GM23338 (cell line): ENCODE data around the gene SNAI1. TPM values are rescaled to one million over a fixed set of nuclear protein-coding genes. Genes with fewer than 3 reads are reported as not detected.

Experiments used
- ATAC-seq: fragments of 200-7000 bp; cut with Tn5 transposase; 3 replicates; pipeline ENCODE4 v1.9.1; 2020
- DNase-seq: peaks from one replicate; pipeline ENCODE4 v3.0.0-alpha.2; 2015; ENCODE audit warnings: low spot score
- H2AFZ ChIP-seq: fragments of 200-600 bp; sonication (generic); 2 replicates; pipeline ENCODE4 v1.8.0; 2016; ENCODE audit warnings: antibody characterized with exemption, mild to moderate bottlenecking, moderate library complexity
- H3F3A ChIP-seq: fragments of 200-600 bp; sonication (generic); replicated peaks from 2 replicates; pipeline ENCODE4 v1.8.0; 2017; ENCODE audit warnings: antibody characterized with exemption, mixed run types, low read depth
- H3K27ac ChIP-seq: fragments of 200-600 bp; sonication (generic); 2 replicates; pipeline ENCODE4 v1.6.1; 2016; ENCODE audit warnings: low read depth
- H3K27me3 ChIP-seq: fragments of 200-600 bp; sonication (generic); 2 replicates; pipeline ENCODE4 v1.8.0; 2016; ENCODE audit warnings: mild to moderate bottlenecking, mixed run types, moderate library complexity; ENCODE audit not compliant: insufficient read depth
- H3K36me3 ChIP-seq: fragments of 200-600 bp; sonication (generic); 2 replicates; pipeline ENCODE4 v1.8.0; 2016; ENCODE audit warnings: mild to moderate bottlenecking; ENCODE audit not compliant: insufficient read depth
- H3K4me1 ChIP-seq: fragments of 200-600 bp; sonication (generic); 2 replicates; pipeline ENCODE4 v1.8.0; 2016; ENCODE audit warnings: mild to moderate bottlenecking, moderate library complexity; ENCODE audit not compliant: insufficient read depth
- H3K4me2 ChIP-seq: fragments of 200-600 bp; sonication (generic); 2 replicates; pipeline ENCODE4 v1.7.1; 2017; ENCODE audit warnings: mixed run types
- H3K4me3 ChIP-seq: fragments of 200-600 bp; sonication (generic); 2 replicates; pipeline ENCODE4 v1.6.1; 2016; ENCODE audit warnings: mixed run types
- H3K79me2 ChIP-seq: fragments of 200-600 bp; sonication (generic); replicated peaks from 2 replicates; pipeline ENCODE4 v1.8.0; 2017; ENCODE audit warnings: mild to moderate bottlenecking; ENCODE audit not compliant: insufficient read depth
- H3K9me2 ChIP-seq: fragments of 200-600 bp; sonication (generic); 2 replicates; pipeline ENCODE4 v1.8.0; 2017; ENCODE audit not compliant: insufficient read depth
- H4K20me1 ChIP-seq: fragments of 200-600 bp; sonication (generic); replicated peaks from 2 replicates; pipeline ENCODE4 v1.8.0; 2017; ENCODE audit warnings: mild to moderate bottlenecking; ENCODE audit not compliant: insufficient read depth
- H3K27ac Mint-ChIP-seq: 2 replicates; pipeline ENCODE4 v1.8.0; 2020; ENCODE audit warnings: inconsistent platforms, mild to moderate bottlenecking, moderate library complexity, mixed read lengths
- H3K27me3 Mint-ChIP-seq: 3 replicates; pipeline ENCODE4 v1.8.0; 2022; ENCODE audit warnings: low read depth, mild to moderate bottlenecking, moderate library complexity, mixed read lengths, inconsistent platforms; ENCODE audit not compliant: insufficient read depth, poor library complexity
- H3K36me3 Mint-ChIP-seq: 3 replicates; pipeline ENCODE4 v1.8.0; 2021; ENCODE audit warnings: low read depth, mild to moderate bottlenecking, inconsistent platforms, moderate library complexity, mixed read lengths
- H3K4me1 Mint-ChIP-seq: 3 replicates; pipeline ENCODE4 v1.8.0; 2020; ENCODE audit warnings: mild to moderate bottlenecking, inconsistent platforms, mixed read lengths
- H3K4me3 Mint-ChIP-seq: 3 replicates; pipeline ENCODE4 v1.8.0; 2021; ENCODE audit warnings: moderate library complexity, mild to moderate bottlenecking, inconsistent platforms, mixed read lengths
- H3K9me3 Mint-ChIP-seq: 3 replicates; pipeline ENCODE4 v1.8.0; 2020; ENCODE audit warnings: moderate library complexity, mild to moderate bottlenecking, inconsistent platforms, mixed read lengths
- CREB1 ChIP-seq: fragments of 250-450 bp; sonication (Bioruptor Pico); IDR thresholded peaks from 2 replicates; pipeline ENCODE4 v1.5.0; 2020; ENCODE audit warnings: low read depth, mild to moderate bottlenecking, moderate library complexity
- EZH2 ChIP-seq: fragments of 200-600 bp; sonication (generic); IDR thresholded peaks from one replicate; pipeline ENCODE4 v1.8.0; 2017; ENCODE audit warnings: antibody characterized with exemption, mild to moderate bottlenecking, low read depth; ENCODE audit not compliant: unreplicated experiment
- EZH2phosphoT487 ChIP-seq: fragments of 200-600 bp; sonication (generic); IDR thresholded peaks from one replicate; pipeline ENCODE4 v1.8.1; 2018; ENCODE audit warnings: antibody characterized with exemption; ENCODE audit not compliant: unreplicated experiment
- JUNB ChIP-seq: IDR thresholded peaks from one replicate; pipeline ENCODE4 v1.6.1; 2016; ENCODE audit warnings: antibody characterized with exemption; ENCODE audit not compliant: unreplicated experiment
- NANOG ChIP-seq: IDR thresholded peaks from 2 replicates; pipeline ENCODE4 v1.6.1; 2016; ENCODE audit warnings: antibody characterized with exemption, borderline replicate concordance
- POLR2AphosphoS5 ChIP-seq: IDR thresholded peaks from 2 replicates; pipeline ENCODE4 v1.6.1; 2016; ENCODE audit warnings: antibody characterized with exemption, low read depth
- STAT1 ChIP-seq: IDR thresholded peaks from one replicate; pipeline ENCODE4 v1.6.1; 2016; ENCODE audit warnings: antibody characterized with exemption; ENCODE audit not compliant: unreplicated experiment
- ZNF114 ChIP-seq: fragments of 250-450 bp; sonication (Bioruptor Pico); IDR thresholded peaks from 2 replicates; pipeline ENCODE4 v1.5.0; 2020; ENCODE audit warnings: mild to moderate bottlenecking, moderate library complexity
- ZNF331 ChIP-seq: fragments of 250-450 bp; sonication (Bioruptor Pico); IDR thresholded peaks from 2 replicates; pipeline ENCODE4 v1.5.0; 2020; ENCODE audit warnings: low read depth, mild to moderate bottlenecking, moderate library complexity
- polyA plus RNA-seq: library from polyadenylated mRNA; unstranded; fragments of >200 nt; fragmentation: Nextera tagmentation; extraction: Ambion mirVana; gene quantifications from 2 replicates; pipeline ENCODE4 v1.2.1, GENCODE V29; 2016
- total RNA-seq: library from RNA; depleted of rRNA; stranded (reverse); fragments of >200 nt; shearing (Covaris generic); gene quantifications from 2 replicates; pipeline ENCODE4 v1.2.3, GENCODE V29; 2014
- TF ChIP-seq, protein P1 (sequence below): fragments of 250-450 bp; sonication (Bioruptor Pico); IDR thresholded peaks from 2 replicates; pipeline ENCODE4 v1.5.0; 2020; ENCODE audit warnings: mild to moderate bottlenecking, moderate library complexity
- TF ChIP-seq, protein P2 (sequence below): IDR thresholded peaks from one replicate; pipeline ENCODE4 v1.6.1; 2018; ENCODE audit warnings: antibody characterized with exemption; ENCODE audit not compliant: unreplicated experiment
- TF ChIP-seq, protein P3 (sequence below), 2 experiments: fragments of 200-600 bp in 1 of 2; sonication (generic) in 1 of 2; conservative IDR thresholded peaks; 2 replicates each; pipeline versions ENCODE4 v1.5.1 to v1.6.1; 2016 to 2017; ENCODE audit warnings: antibody characterized with exemption in 2 of 2, low read depth in 2 of 2, mild to moderate bottlenecking in 2 of 2, moderate library complexity in 1 of 2
- TF ChIP-seq, protein P4 (sequence below): IDR thresholded peaks from 2 replicates; pipeline ENCODE4 v1.6.1; 2016; ENCODE audit warnings: antibody characterized with exemption

SNAI1 gene
- total and polyA plus RNA-seq, 2 experiments from 2014 or later: 4.2 to 8.4 TPM

DNA sequence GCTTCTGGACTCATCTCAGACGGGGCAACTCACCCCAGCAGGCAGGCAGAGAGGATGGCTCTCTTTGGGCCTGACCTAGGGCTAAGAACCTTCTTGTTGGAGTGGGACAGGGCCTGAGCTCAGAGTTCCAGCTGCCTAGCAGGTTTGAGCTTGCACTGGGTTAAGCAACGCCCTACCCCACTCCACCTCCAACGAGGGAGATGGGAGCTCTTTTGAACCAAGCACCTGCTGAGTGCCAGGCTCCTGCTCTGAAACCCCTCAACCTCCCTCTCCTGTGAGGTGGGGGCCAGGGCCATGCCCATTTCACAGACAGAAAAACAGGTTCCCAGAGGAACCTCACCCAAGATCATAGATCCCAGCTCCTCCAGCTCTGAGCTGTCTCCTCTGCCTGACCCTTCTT lies 54.3 kb downstream of the SNAI1 start (continued):
- TF ChIP-seq ZNF114 (CRISPR knock-in tag): no peak

DNA sequence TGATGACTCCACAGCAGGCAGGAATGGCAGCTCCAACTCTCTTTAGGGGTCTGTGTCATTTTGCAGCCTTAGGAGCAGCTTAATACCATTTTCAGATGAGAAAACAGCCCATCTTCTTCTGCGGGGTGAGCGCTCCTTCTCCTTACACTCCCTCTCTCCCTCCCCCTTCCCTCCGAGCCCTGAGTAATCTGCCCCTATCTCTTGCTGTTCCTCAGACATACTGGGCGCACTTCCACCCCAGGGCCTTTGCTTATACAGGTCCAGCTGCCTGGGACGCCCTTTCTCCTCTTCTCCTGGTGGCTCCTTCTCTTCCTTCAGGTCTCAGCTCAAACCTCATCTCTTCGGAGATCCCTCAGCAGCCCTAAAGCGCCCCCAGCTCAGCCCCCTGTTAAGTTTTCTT lies 54.8 kb downstream of the SNAI1 start:
- H3K27me3 Mint-ChIP-seq: peaks cover 5% of the 10 kb centered on the region
- H3K79me2 ChIP-seq: no peaks in the 10 kb centered on the region

More for the DNA sequence above, 54.8 kb downstream of the SNAI1 start:
- H3K36me3 ChIP-seq: no peaks in the 10 kb centered on the region
- Mint-ChIP-seq H3K4me3 (no peak overlapping the region), H3K36me3 (no peaks in the 10 kb centered on the region), H3K9me3 (no peaks in the 10 kb centered on the region), H3K27ac (no peak overlapping the region), H3K4me1 (peaks cover 11% of the 10 kb centered on the region)
- H3K4me2 ChIP-seq: no peak overlapping the region
- no peak overlapping the region for H3K4me3 ChIP-seq
- H4K20me1 ChIP-seq: no peaks in the 10 kb centered on the region
- no peaks in the 10 kb centered on the region for H3F3A ChIP-seq
- no peaks in the 10 kb centered on the region for H3K27me3 ChIP-seq
- no peaks in the 10 kb centered on the region for H3K9me2 ChIP-seq
- H3K27ac ChIP-seq: no peak overlapping the region
- no peak for ATAC-seq
- TF ChIP-seq JUNB: no peak
- TF ChIP-seq, protein P1, sequence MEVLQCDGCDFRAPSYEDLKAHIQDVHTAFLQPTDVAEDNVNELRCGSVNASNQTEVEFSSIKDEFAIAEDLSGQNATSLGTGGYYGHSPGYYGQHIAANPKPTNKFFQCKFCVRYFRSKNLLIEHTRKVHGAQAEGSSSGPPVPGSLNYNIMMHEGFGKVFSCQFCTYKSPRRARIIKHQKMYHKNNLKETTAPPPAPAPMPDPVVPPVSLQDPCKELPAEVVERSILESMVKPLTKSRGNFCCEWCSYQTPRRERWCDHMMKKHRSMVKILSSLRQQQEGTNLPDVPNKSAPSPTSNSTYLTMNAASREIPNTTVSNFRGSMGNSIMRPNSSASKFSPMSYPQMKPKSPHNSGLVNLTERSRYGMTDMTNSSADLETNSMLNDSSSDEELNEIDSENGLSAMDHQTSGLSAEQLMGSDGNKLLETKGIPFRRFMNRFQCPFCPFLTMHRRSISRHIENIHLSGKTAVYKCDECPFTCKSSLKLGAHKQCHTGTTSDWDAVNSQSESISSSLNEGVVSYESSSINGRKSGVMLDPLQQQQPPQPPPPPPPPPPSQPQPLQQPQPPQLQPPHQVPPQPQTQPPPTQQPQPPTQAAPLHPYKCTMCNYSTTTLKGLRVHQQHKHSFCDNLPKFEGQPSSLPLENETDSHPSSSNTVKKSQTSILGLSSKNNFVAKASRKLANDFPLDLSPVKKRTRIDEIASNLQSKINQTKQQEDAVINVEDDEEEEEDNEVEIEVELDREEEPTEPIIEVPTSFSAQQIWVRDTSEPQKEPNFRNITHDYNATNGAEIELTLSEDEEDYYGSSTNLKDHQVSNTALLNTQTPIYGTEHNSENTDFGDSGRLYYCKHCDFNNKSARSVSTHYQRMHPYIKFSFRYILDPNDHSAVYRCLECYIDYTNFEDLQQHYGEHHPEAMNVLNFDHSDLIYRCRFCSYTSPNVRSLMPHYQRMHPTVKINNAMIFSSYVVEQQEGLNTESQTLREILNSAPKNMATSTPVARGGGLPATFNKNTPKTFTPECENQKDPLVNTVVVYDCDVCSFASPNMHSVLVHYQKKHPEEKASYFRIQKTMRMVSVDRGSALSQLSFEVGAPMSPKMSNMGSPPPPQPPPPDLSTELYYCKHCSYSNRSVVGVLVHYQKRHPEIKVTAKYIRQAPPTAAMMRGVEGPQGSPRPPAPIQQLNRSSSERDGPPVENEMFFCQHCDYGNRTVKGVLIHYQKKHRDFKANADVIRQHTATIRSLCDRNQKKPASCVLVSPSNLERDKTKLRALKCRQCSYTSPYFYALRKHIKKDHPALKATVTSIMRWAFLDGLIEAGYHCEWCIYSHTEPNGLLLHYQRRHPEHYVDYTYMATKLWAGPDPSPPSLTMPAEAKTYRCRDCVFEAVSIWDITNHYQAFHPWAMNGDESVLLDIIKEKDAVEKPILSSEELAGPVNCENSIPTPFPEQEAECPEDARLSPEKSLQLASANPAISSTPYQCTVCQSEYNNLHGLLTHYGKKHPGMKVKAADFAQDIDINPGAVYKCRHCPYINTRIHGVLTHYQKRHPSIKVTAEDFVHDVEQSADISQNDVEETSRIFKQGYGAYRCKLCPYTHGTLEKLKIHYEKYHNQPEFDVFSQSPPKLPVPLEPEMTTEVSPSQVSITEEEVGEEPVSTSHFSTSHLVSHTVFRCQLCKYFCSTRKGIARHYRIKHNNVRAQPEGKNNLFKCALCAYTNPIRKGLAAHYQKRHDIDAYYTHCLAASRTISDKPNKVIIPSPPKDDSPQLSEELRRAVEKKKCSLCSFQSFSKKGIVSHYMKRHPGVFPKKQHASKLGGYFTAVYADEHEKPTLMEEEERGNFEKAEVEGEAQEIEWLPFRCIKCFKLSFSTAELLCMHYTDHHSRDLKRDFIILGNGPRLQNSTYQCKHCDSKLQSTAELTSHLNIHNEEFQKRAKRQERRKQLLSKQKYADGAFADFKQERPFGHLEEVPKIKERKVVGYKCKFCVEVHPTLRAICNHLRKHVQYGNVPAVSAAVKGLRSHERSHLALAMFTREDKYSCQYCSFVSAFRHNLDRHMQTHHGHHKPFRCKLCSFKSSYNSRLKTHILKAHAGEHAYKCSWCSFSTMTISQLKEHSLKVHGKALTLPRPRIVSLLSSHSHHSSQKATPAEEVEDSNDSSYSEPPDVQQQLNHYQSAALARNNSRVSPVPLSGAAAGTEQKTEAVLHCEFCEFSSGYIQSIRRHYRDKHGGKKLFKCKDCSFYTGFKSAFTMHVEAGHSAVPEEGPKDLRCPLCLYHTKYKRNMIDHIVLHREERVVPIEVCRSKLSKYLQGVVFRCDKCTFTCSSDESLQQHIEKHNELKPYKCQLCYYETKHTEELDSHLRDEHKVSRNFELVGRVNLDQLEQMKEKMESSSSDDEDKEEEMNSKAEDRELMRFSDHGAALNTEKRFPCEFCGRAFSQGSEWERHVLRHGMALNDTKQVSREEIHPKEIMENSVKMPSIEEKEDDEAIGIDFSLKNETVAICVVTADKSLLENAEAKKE (CRISPR knock-in tag): no peak
- no peak for TF ChIP-seq POLR2AphosphoS5
- TF ChIP-seq, protein P2, sequence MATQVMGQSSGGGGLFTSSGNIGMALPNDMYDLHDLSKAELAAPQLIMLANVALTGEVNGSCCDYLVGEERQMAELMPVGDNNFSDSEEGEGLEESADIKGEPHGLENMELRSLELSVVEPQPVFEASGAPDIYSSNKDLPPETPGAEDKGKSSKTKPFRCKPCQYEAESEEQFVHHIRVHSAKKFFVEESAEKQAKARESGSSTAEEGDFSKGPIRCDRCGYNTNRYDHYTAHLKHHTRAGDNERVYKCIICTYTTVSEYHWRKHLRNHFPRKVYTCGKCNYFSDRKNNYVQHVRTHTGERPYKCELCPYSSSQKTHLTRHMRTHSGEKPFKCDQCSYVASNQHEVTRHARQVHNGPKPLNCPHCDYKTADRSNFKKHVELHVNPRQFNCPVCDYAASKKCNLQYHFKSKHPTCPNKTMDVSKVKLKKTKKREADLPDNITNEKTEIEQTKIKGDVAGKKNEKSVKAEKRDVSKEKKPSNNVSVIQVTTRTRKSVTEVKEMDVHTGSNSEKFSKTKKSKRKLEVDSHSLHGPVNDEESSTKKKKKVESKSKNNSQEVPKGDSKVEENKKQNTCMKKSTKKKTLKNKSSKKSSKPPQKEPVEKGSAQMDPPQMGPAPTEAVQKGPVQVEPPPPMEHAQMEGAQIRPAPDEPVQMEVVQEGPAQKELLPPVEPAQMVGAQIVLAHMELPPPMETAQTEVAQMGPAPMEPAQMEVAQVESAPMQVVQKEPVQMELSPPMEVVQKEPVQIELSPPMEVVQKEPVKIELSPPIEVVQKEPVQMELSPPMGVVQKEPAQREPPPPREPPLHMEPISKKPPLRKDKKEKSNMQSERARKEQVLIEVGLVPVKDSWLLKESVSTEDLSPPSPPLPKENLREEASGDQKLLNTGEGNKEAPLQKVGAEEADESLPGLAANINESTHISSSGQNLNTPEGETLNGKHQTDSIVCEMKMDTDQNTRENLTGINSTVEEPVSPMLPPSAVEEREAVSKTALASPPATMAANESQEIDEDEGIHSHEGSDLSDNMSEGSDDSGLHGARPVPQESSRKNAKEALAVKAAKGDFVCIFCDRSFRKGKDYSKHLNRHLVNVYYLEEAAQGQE: no peak
- TF ChIP-seq ZNF331 (CRISPR knock-in tag): no peak
- no peak for TF ChIP-seq ZNF114 (CRISPR knock-in tag)
- TF ChIP-seq, protein P3, sequence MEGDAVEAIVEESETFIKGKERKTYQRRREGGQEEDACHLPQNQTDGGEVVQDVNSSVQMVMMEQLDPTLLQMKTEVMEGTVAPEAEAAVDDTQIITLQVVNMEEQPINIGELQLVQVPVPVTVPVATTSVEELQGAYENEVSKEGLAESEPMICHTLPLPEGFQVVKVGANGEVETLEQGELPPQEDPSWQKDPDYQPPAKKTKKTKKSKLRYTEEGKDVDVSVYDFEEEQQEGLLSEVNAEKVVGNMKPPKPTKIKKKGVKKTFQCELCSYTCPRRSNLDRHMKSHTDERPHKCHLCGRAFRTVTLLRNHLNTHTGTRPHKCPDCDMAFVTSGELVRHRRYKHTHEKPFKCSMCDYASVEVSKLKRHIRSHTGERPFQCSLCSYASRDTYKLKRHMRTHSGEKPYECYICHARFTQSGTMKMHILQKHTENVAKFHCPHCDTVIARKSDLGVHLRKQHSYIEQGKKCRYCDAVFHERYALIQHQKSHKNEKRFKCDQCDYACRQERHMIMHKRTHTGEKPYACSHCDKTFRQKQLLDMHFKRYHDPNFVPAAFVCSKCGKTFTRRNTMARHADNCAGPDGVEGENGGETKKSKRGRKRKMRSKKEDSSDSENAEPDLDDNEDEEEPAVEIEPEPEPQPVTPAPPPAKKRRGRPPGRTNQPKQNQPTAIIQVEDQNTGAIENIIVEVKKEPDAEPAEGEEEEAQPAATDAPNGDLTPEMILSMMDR (conservative IDR thresholded peaks at IDR 0.05; ENCODE audit: low read depth in 2 of 2): no peak
- no peak for TF ChIP-seq EZH2
- no peak for TF ChIP-seq STAT1
- TF ChIP-seq EZH2phosphoT487: no peak
- no peak for TF ChIP-seq NANOG
- TF ChIP-seq, protein P4, sequence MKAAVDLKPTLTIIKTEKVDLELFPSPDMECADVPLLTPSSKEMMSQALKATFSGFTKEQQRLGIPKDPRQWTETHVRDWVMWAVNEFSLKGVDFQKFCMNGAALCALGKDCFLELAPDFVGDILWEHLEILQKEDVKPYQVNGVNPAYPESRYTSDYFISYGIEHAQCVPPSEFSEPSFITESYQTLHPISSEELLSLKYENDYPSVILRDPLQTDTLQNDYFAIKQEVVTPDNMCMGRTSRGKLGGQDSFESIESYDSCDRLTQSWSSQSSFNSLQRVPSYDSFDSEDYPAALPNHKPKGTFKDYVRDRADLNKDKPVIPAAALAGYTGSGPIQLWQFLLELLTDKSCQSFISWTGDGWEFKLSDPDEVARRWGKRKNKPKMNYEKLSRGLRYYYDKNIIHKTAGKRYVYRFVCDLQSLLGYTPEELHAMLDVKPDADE: no peak
- TF ChIP-seq CREB1 (CRISPR knock-in tag): no peak
- H2AFZ ChIP-seq: no peak overlapping the region
- H3K4me1 ChIP-seq: no peaks in the 10 kb centered on the region
- DNase-seq: no peak
